ENCODE measurements around the gene MYOG.

Gene MYOG

GRCh38 chr1:203054184-203054583 is 31.6 kb downstream of the MYOG start:
- TF ChIP-seq CTCF (IDR thresholded peaks at IDR 0.05): no peak
- no peak overlapping the region for H3K4me3 Mint-ChIP-seq
- H3K9me3 Mint-ChIP-seq: no peaks in the 10 kb centered on the region
- peaks cover 47% of the 10 kb centered on the region for H3K36me3 Mint-ChIP-seq (ENCODE audit: low read depth)
- no peak for DNase-seq
- H3K27ac Mint-ChIP-seq: no peak overlapping the region
- H3K27me3 Mint-ChIP-seq (ENCODE audit: low read depth, poor library complexity): no peaks in the 10 kb centered on the region
- peaks cover 64% of the 10 kb centered on the region for H3K4me1 Mint-ChIP-seq

- peaks cover 49% of the 10 kb centered on the region for H3K36me3 Mint-ChIP-seq (ENCODE audit: low read depth)
- no peaks in the 10 kb centered on the region for H3K9me3 Mint-ChIP-seq
- DNase-seq: no peak
- no peak overlapping the region for H3K27ac Mint-ChIP-seq
- no peaks in the 10 kb centered on the region for H3K27me3 Mint-ChIP-seq (ENCODE audit: low read depth, poor library complexity)
- no peak overlapping the region for H3K4me3 Mint-ChIP-seq
- peaks cover 62% of the 10 kb centered on the region for H3K4me1 Mint-ChIP-seq
- TF ChIP-seq CTCF (IDR thresholded peaks at IDR 0.05): no peak
Measured at GRCh38 chr1:203052601-203053000, 33.2 kb downstream of the MYOG start.

- DNase-seq: no peak
- Mint-ChIP-seq H3K36me3 (ENCODE audit: low read depth) (peaks cover 51% of the 10 kb centered on the region), H3K4me3 (peak overlapping the region; percentile 6), H3K27me3 (ENCODE audit: low read depth, poor library complexity) (no peaks in the 10 kb centered on the region), H3K27ac (peak overlapping the region; percentile 90), H3K9me3 (no peaks in the 10 kb centered on the region), H3K4me1 (peaks cover 62% of the 10 kb centered on the region)
- no peak for TF ChIP-seq CTCF (IDR thresholded peaks at IDR 0.05)
Measured at GRCh38 chr1:203051841-203052324, 33.9 kb downstream of the MYOG start.

- TF ChIP-seq CTCF (IDR thresholded peaks at IDR 0.05): no peak
- DNase-seq: no peak
- Mint-ChIP-seq H3K36me3 (ENCODE audit: low read depth) (peaks cover 52% of the 10 kb centered on the region), H3K27ac (no peak overlapping the region), H3K9me3 (no peaks in the 10 kb centered on the region), H3K4me1 (peaks cover 59% of the 10 kb centered on the region), H3K27me3 (ENCODE audit: low read depth, poor library complexity) (no peaks in the 10 kb centered on the region), H3K4me3 (no peak overlapping the region)
Measured at GRCh38 chr1:203050826-203051225, 35.0 kb downstream of the MYOG start.

- no peaks in the 10 kb centered on the region for H3K9me3 Mint-ChIP-seq
- no peaks in the 10 kb centered on the region for H3K27me3 Mint-ChIP-seq (ENCODE audit: low read depth, poor library complexity)
- TF ChIP-seq CTCF (IDR thresholded peaks at IDR 0.05): no peak
- DNase-seq: no peak
- no peak overlapping the region for H3K27ac Mint-ChIP-seq
- no peak overlapping the region for H3K4me3 Mint-ChIP-seq
- peaks cover 48% of the 10 kb centered on the region for H3K4me1 Mint-ChIP-seq
- H3K36me3 Mint-ChIP-seq (ENCODE audit: low read depth): peaks cover 54% of the 10 kb centered on the region
Measured at GRCh38 chr1:203049576-203050180, 36.1 kb downstream of the MYOG start.

- Mint-ChIP-seq H3K4me1 (peaks cover 43% of the 10 kb centered on the region), H3K27ac (no peak overlapping the region), H3K27me3 (ENCODE audit: low read depth, poor library complexity) (no peaks in the 10 kb centered on the region), H3K4me3 (no peak overlapping the region), H3K9me3 (no peaks in the 10 kb centered on the region), H3K36me3 (ENCODE audit: low read depth) (peaks cover 50% of the 10 kb centered on the region)
- no peak for DNase-seq
- no peak for TF ChIP-seq CTCF (IDR thresholded peaks at IDR 0.05)
Measured at GRCh38 chr1:203049077-203049476, 36.7 kb downstream of the MYOG start.

Data from nephron progenitor cell (in vitro differentiated cells).